Endothelial cell of umbilical vein (primary cell): ENCODE data around the gene SEMA4B. TPM values are rescaled to one million over a fixed set of nuclear protein-coding genes. Genes with fewer than 3 reads are reported as not detected.

Experiments used
- BruUV-seq: library from RNA; stranded (reverse); fragments of 400-500 nt; replicated peaks from 2 replicates; lab custom pipeline; 2021; lab: Mats Ljungman, UMichigan
- CTCF ChIA-PET: fragments of 300-600, 350-600 bp; sonication (Branson Sonifier 250); formaldehyde crosslinking; loops from one replicate; lab custom pipeline; 2021; ENCODE audit warnings: antibody characterized with exemption, inconsistent platforms; lab: Charles Lee
- POLR2A ChIA-PET: fragments of 300-600, 350-600 bp; sonication (Branson Sonifier 250); formaldehyde crosslinking; loops from one replicate; lab custom pipeline; 2021; ENCODE audit warnings: antibody characterized with exemption, inconsistent platforms; lab: Charles Lee
- DNase-seq: peaks from one replicate; pipeline ENCODE4 v3.0.0-alpha.2; 2011; ENCODE audit warnings: low read depth, low spot score
- FAIRE-seq: peaks from 2 replicates; lab custom pipeline; 2011; peaks lifted over from hg19 to GRCh38; lab: Jason Lieb, UNC
- H2AFZ ChIP-seq: 2 replicates; pipeline ENCODE4 v1.6.0; 2012; ENCODE audit warnings: low read depth, low read length, control low read depth, inconsistent platforms
- H3K27ac ChIP-seq: 2 replicates; pipeline ENCODE4 v1.5.1; 2011; ENCODE audit warnings: low read depth, mild to moderate bottlenecking, control low read depth, low read length, moderate library complexity; ENCODE audit not compliant: insufficient read depth
- H3K27me3 ChIP-seq, 2 experiments: 2 replicates each; pipeline versions ENCODE4 v1.6.0 to v1.6.1; 2011; ENCODE audit warnings: low read length in 2 of 2, mixed read lengths in 1 of 2; ENCODE audit not compliant: control insufficient read depth in 2 of 2, insufficient read depth in 2 of 2
- H3K36me3 ChIP-seq, 2 experiments: 2 replicates in 1 of 2; 3 replicates in 1 of 2; pipeline ENCODE4 v1.5.1; 2011; ENCODE audit warnings: low read length in 2 of 2, mild to moderate bottlenecking in 1 of 2, moderate library complexity in 1 of 2; ENCODE audit not compliant: control insufficient read depth in 2 of 2, insufficient read depth in 2 of 2; ENCODE audit errors: extremely low read depth in 1 of 2
- H3K4me1 ChIP-seq: 3 replicates; pipeline ENCODE4 v1.5.1; 2011; ENCODE audit warnings: mild to moderate bottlenecking, low read length; ENCODE audit not compliant: control insufficient read depth, insufficient read depth; ENCODE audit errors: extremely low read depth
- H3K4me2 ChIP-seq: 2 replicates; pipeline ENCODE4 v1.6.1; 2011; ENCODE audit warnings: low read length, control low read depth, mixed read lengths; ENCODE audit not compliant: insufficient read depth
- H3K4me3 ChIP-seq, 3 experiments: fragments of 200-600 bp in 1 of 3; sonication (generic), shearing (Covaris generic) in 1 of 3; replicated peaks in 1 of 3; 2 replicates each; pipeline ENCODE4 v1.5.1; 2011 to 2016; ENCODE audit warnings: control low read depth in 3 of 3, low read length in 3 of 3, mild to moderate bottlenecking in 2 of 3, inconsistent platforms in 1 of 3, low read depth in 1 of 3, moderate library complexity in 1 of 3; ENCODE audit not compliant: insufficient read depth in 1 of 3
- H3K79me2 ChIP-seq: 2 replicates; pipeline ENCODE4 v1.6.0; 2012; ENCODE audit warnings: low read length, inconsistent platforms; ENCODE audit not compliant: control insufficient read depth, insufficient read depth
- H3K9ac ChIP-seq: replicated peaks from 2 replicates; pipeline ENCODE3; 2011; ENCODE audit warnings: low read length, control low read depth; ENCODE audit not compliant: insufficient read depth; ENCODE audit errors: extremely low read depth
- H3K9me1 ChIP-seq: replicated peaks from 3 replicates; pipeline ENCODE4 v1.6.0; 2011; ENCODE audit warnings: mild to moderate bottlenecking, low read length; ENCODE audit not compliant: control insufficient read depth, insufficient read depth; ENCODE audit errors: extremely low read depth
- H3K9me3 ChIP-seq: replicated peaks from 2 replicates; pipeline ENCODE4 v1.5.1; 2012; ENCODE audit warnings: low read length, inconsistent platforms; ENCODE audit not compliant: control insufficient read depth, insufficient read depth
- H4K20me1 ChIP-seq: replicated peaks from 2 replicates; pipeline ENCODE3; 2011; ENCODE audit warnings: mild to moderate bottlenecking, low read length; ENCODE audit not compliant: control insufficient read depth, insufficient read depth; ENCODE audit errors: extremely low read depth
- EZH2 ChIP-seq: IDR thresholded peaks from 2 replicates; pipeline ENCODE4 v1.6.1; 2012; ENCODE audit warnings: borderline replicate concordance, low read depth, mild to moderate bottlenecking, moderate library complexity, low read length, inconsistent platforms; ENCODE audit not compliant: severe bottlenecking
- FOS ChIP-seq: IDR thresholded peaks from 2 replicates; pipeline ENCODE4 v1.6.1; 2011; ENCODE audit warnings: mild to moderate bottlenecking, low read length, moderate library complexity, borderline replicate concordance; ENCODE audit not compliant: insufficient read depth
- GATA2 ChIP-seq: IDR thresholded peaks from 2 replicates; pipeline ENCODE4 v1.7.0; 2011; ENCODE audit warnings: low read depth, mild to moderate bottlenecking, moderate library complexity, mixed read lengths, low read length; ENCODE audit not compliant: insufficient read length, insufficient read depth
- JUN ChIP-seq: IDR thresholded peaks from 2 replicates; pipeline ENCODE4 v1.6.1; 2011; ENCODE audit warnings: borderline replicate concordance, low read depth; ENCODE audit not compliant: insufficient read length, insufficient read depth
- MYC ChIP-seq: IDR thresholded peaks from one replicate; pipeline ENCODE4 v1.6.1; 2011; ENCODE audit warnings: mild to moderate bottlenecking, low read depth, low read length
- POLR2A ChIP-seq: IDR thresholded peaks from 2 replicates; pipeline ENCODE4 v1.6.1; 2012; ENCODE audit warnings: low read depth, mild to moderate bottlenecking, control low read depth, low read length
- POLR2AphosphoS5 ChIP-seq: IDR thresholded peaks from 2 replicates; pipeline ENCODE4 v1.6.1; 2012; ENCODE audit warnings: low read depth, mild to moderate bottlenecking, control low read depth, low read length, moderate library complexity; ENCODE audit not compliant: insufficient read depth
- dilution Hi-C: fragments of 300-500 bp; cut with MboI; formaldehyde crosslinking; loops from one replicate; pipeline ENCODE4 v1.15.0; 2019; ENCODE audit warnings: low sequenced_read_pairs; ENCODE audit not compliant: extremely low pct_ligation_motif_present
- intact Hi-C: fragments of 100-400 bp; cut with micrococcal nuclease; formaldehyde crosslinking; loops from one replicate; pipeline ENCODE4 v1.10.0; 2022
- polyA plus RNA-seq, 4 experiments: library from polyadenylated mRNA; depleted of rRNA in 3 of 4; stranded (reverse) in 3 of 4; unstranded in 1 of 4; fragments of >200 nt; gene quantifications; 2 replicates each; pipeline versions ENCODE4 v1.2.1 to v1.2.3, GENCODE V29; 2011 to 2012; ENCODE audit warnings: missing spikeins in 1 of 4
- total RNA-seq: library from RNA; stranded (reverse); gene quantifications from 2 replicates; pipeline ENCODE4 v1.2.3, GENCODE V29; 2021
- TF ChIP-seq, protein P1 (sequence below): IDR thresholded peaks from 2 replicates; pipeline ENCODE4 v1.6.1; 2011; ENCODE audit not compliant: insufficient read depth, insufficient read length
- TF ChIP-seq, protein P2 (sequence below), 2 donors: IDR thresholded peaks; 1 replicate in 1 of 2; 2 replicates in 1 of 2; pipeline ENCODE4 v1.5.1; 2011; ENCODE audit warnings: low read length in 2 of 2, mild to moderate bottlenecking in 2 of 2, moderate library complexity in 2 of 2, control low read depth in 1 of 2, inconsistent platforms in 1 of 2, low read depth in 1 of 2; ENCODE audit not compliant: insufficient read depth in 1 of 2; ENCODE audit errors: extremely low read depth in 1 of 2

SEMA4B gene
- total and polyA plus RNA-seq, 2 donors (not counting 3 experiments of a cell fraction or from before 2014, with no cell fraction given) = 6.1 to 7.1 TPM

DNA sequence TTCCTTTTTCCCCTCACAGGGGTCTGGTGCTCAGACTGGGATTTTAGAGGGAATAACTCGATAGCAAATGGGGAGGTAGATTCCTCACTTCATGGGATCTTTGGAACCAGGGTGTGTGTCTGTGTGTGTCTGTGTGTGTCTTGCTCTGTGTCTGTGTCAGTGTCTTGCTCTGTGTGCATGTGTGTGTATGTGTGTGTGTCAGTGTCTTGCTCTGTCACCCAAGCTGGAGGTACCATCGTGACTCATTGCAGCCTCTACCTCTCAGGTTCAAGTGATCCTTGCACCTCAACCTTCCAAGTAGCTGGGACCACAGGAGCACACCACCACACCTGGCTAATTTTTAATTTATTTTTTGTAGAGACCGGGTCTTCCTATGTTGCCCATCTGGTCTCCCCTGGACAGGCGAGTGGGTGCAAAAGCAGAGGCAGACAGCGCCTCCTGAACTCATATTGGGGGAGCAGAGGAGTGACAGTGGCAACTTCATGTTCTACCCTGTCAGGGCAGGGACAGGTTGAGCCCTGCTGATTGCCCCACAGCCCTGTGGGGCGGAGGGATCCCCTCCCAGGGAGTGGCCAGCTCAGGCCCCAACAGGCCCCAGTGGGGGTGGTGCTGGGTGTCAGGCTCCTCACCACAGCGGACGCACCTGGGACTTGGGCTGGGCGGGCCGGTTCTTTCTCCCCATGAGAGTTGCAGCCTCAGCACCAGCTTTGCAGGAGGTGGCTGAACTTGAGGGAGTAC, 10.4 kb upstream of the SEMA4B start:
- Histone ChIP-seq H3K4me3 (no peak overlapping the region), H2AFZ (no peak overlapping the region), H3K4me2 (no peak overlapping the region), H3K27me3 (no peaks in the 10 kb centered on the region), H3K27ac (no peak overlapping the region), H3K36me3 (no peaks in the 10 kb centered on the region), H3K79me2 (no peaks in the 10 kb centered on the region), H3K9me3 (no peaks in the 10 kb centered on the region), H3K4me1 (no peaks in the 10 kb centered on the region), H3K9me1 (no peaks in the 10 kb centered on the region), H4K20me1 (no peaks in the 10 kb centered on the region), H3K9ac (no peak overlapping the region)
- FAIRE-seq (peak; percentile 53), DNase-seq (no peak)
- no peak for TF ChIP-seq GATA2
- TF ChIP-seq, protein P1, sequence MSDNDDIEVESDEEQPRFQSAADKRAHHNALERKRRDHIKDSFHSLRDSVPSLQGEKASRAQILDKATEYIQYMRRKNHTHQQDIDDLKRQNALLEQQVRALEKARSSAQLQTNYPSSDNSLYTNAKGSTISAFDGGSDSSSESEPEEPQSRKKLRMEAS = no peak
- no peak for TF ChIP-seq POLR2A
- TF ChIP-seq EZH2 = no peak
- TF ChIP-seq FOS = no peak
- no peak for TF ChIP-seq JUN
- TF ChIP-seq, protein P2, sequence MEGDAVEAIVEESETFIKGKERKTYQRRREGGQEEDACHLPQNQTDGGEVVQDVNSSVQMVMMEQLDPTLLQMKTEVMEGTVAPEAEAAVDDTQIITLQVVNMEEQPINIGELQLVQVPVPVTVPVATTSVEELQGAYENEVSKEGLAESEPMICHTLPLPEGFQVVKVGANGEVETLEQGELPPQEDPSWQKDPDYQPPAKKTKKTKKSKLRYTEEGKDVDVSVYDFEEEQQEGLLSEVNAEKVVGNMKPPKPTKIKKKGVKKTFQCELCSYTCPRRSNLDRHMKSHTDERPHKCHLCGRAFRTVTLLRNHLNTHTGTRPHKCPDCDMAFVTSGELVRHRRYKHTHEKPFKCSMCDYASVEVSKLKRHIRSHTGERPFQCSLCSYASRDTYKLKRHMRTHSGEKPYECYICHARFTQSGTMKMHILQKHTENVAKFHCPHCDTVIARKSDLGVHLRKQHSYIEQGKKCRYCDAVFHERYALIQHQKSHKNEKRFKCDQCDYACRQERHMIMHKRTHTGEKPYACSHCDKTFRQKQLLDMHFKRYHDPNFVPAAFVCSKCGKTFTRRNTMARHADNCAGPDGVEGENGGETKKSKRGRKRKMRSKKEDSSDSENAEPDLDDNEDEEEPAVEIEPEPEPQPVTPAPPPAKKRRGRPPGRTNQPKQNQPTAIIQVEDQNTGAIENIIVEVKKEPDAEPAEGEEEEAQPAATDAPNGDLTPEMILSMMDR (IDR thresholded peaks at IDR 0.05; ENCODE audit: extremely low read depth in 1 of 2, insufficient read depth in 1 of 2, low read depth in 1 of 2, low read length in 2 of 2) = no peak
- no peak for TF ChIP-seq POLR2AphosphoS5
- TF ChIP-seq MYC = no peak
- no TSS peak for BruUV-seq
- ChIA-PET CTCF (interaction anchor here (1.2 to 1.6 kb wide), 2 partner anchors 9 to 12 kb away, joined by 3 to 4 read pairs; no protein-coding TSS in a partner anchor), POLR2A (no interaction called here)
- intact Hi-C loops (no loop called here), dilution Hi-C loops (no loop called here)
